SK-N-SH treated with all-trans-retinoic acid at 6 μM for 48 hours (cell line): ENCODE results near the gene NFKBIB.
"Not testable (repeated sequence)": the region's sequence is repeated elsewhere in the genome, so short reads cannot be mapped to it uniquely, and the experiment has no call there.

Experiments used
- ATAC-seq: fragments of 200-7000 bp; cut with Tn5 transposase; 3 replicates; pipeline ENCODE4 v1.9.1; 2020; ENCODE audit warnings: mild to moderate bottlenecking, moderate library complexity
- ARNTL ChIP-seq: fragments of 450-650 bp; formaldehyde crosslinking; IDR thresholded peaks from 2 replicates; pipeline ENCODE4 v1.5.0; 2020; ENCODE audit warnings: low read depth, mild to moderate bottlenecking, moderate library complexity, borderline replicate concordance
- BACH2 ChIP-seq: fragments of 250-450 bp; sonication (Bioruptor Pico); IDR thresholded peaks from 2 replicates; pipeline ENCODE4 v1.9.0; 2021; ENCODE audit warnings: mild to moderate bottlenecking, borderline replicate concordance
- CSDC2 ChIP-seq: fragments of 250-450 bp; sonication (Bioruptor Pico); IDR thresholded peaks from 2 replicates; pipeline ENCODE4 v1.5.0; 2020; ENCODE audit warnings: mild to moderate bottlenecking, moderate library complexity
- ESRRG ChIP-seq: fragments of 250-450 bp; sonication (Bioruptor Pico); IDR thresholded peaks from 2 replicates; pipeline ENCODE4 v1.6.1; 2021; ENCODE audit warnings: mild to moderate bottlenecking
- GLIS3 ChIP-seq: fragments of 250-450 bp; sonication (Bioruptor Pico); IDR thresholded peaks from 2 replicates; pipeline ENCODE4 v1.5.0; 2020; ENCODE audit warnings: mild to moderate bottlenecking, moderate library complexity
- ISL1 ChIP-seq: fragments of 250-450 bp; sonication (Bioruptor Pico); IDR thresholded peaks from 2 replicates; pipeline ENCODE4 v2.1.2; 2022; ENCODE audit warnings: mild to moderate bottlenecking, moderate library complexity
- OSR1 ChIP-seq: fragments of 250-450 bp; sonication (Bioruptor Pico); IDR thresholded peaks from 2 replicates; pipeline ENCODE4 v1.8.0; 2022; ENCODE audit warnings: moderate library complexity, mild to moderate bottlenecking, inconsistent platforms
- PPARA ChIP-seq: fragments of 250-450 bp; sonication (Bioruptor Pico); IDR thresholded peaks from 2 replicates; pipeline ENCODE4 v1.5.0; 2020; ENCODE audit warnings: mild to moderate bottlenecking, borderline replicate concordance
- RARB ChIP-seq: fragments of 250-450 bp; sonication (Bioruptor Pico); IDR thresholded peaks from 2 replicates; pipeline ENCODE4 v1.8.0; 2021; ENCODE audit warnings: mild to moderate bottlenecking, moderate library complexity
- SNAI2 ChIP-seq: fragments of 250-450 bp; sonication (Bioruptor Pico); IDR thresholded peaks from 2 replicates; pipeline ENCODE4 v1.5.0; 2020; ENCODE audit warnings: mild to moderate bottlenecking, moderate library complexity
- TCF4 ChIP-seq: fragments of 250-450 bp; sonication (Bioruptor Pico); IDR thresholded peaks from 2 replicates; pipeline ENCODE4 v1.8.0; 2021; ENCODE audit warnings: mild to moderate bottlenecking, moderate library complexity, borderline replicate concordance
- TOX ChIP-seq: fragments of 250-450 bp; sonication (Bioruptor Pico); IDR thresholded peaks from 2 replicates; pipeline ENCODE4 v1.8.0; 2021; ENCODE audit warnings: mild to moderate bottlenecking, moderate library complexity, borderline replicate concordance
- TSHZ2 ChIP-seq: fragments of 250-450 bp; sonication (Bioruptor Pico); IDR thresholded peaks from 2 replicates; pipeline ENCODE4 v1.5.0; 2020; ENCODE audit warnings: mild to moderate bottlenecking, moderate library complexity
- ZC3H10 ChIP-seq: fragments of 250-450 bp; sonication (Bioruptor Pico); IDR thresholded peaks from 2 replicates; pipeline ENCODE4 v1.5.1; 2021; ENCODE audit warnings: mild to moderate bottlenecking, moderate library complexity
- ZFP3 ChIP-seq: fragments of 250-450 bp; sonication (Bioruptor Pico); IDR thresholded peaks from 2 replicates; pipeline ENCODE4 v1.5.0; 2020; ENCODE audit warnings: mild to moderate bottlenecking, moderate library complexity
- ZFP30 ChIP-seq: fragments of 450-650 bp; formaldehyde crosslinking; IDR thresholded peaks from 2 replicates; pipeline ENCODE4 v1.5.0; 2022; ENCODE audit warnings: mild to moderate bottlenecking, moderate library complexity
- ZNF565 ChIP-seq: fragments of 450-650 bp; formaldehyde crosslinking; conservative IDR thresholded peaks from 2 replicates; pipeline ENCODE4 v1.5.0; 2020; ENCODE audit warnings: low read depth, mild to moderate bottlenecking, moderate library complexity
- ZNF70 ChIP-seq: fragments of 450-650 bp; formaldehyde crosslinking; IDR thresholded peaks from 2 replicates; pipeline ENCODE4 v1.5.0; 2020; ENCODE audit warnings: mild to moderate bottlenecking, moderate library complexity
- ZNF8 ChIP-seq: fragments of 450-650 bp; formaldehyde crosslinking; IDR thresholded peaks from 2 replicates; pipeline ENCODE4 v1.5.0; 2020; ENCODE audit warnings: mild to moderate bottlenecking, moderate library complexity
- TF ChIP-seq, protein P1 (sequence below): fragments of 250-450 bp; sonication (Bioruptor Pico); IDR thresholded peaks from 2 replicates; pipeline ENCODE4 v1.8.0; 2020; ENCODE audit warnings: mild to moderate bottlenecking, moderate library complexity, borderline replicate concordance
- TF ChIP-seq, protein P2 (sequence below): fragments of 250-450 bp; sonication (Bioruptor Pico); IDR thresholded peaks from 2 replicates; pipeline ENCODE4 v1.5.1; 2021; ENCODE audit warnings: mild to moderate bottlenecking, moderate library complexity
- TF ChIP-seq, protein P3 (sequence below): fragments of 250-450 bp; sonication (Bioruptor Pico); IDR thresholded peaks from 2 replicates; pipeline ENCODE4 v1.5.1; 2020; ENCODE audit warnings: low read depth, mild to moderate bottlenecking, moderate library complexity

Gene NFKBIB

DNA sequence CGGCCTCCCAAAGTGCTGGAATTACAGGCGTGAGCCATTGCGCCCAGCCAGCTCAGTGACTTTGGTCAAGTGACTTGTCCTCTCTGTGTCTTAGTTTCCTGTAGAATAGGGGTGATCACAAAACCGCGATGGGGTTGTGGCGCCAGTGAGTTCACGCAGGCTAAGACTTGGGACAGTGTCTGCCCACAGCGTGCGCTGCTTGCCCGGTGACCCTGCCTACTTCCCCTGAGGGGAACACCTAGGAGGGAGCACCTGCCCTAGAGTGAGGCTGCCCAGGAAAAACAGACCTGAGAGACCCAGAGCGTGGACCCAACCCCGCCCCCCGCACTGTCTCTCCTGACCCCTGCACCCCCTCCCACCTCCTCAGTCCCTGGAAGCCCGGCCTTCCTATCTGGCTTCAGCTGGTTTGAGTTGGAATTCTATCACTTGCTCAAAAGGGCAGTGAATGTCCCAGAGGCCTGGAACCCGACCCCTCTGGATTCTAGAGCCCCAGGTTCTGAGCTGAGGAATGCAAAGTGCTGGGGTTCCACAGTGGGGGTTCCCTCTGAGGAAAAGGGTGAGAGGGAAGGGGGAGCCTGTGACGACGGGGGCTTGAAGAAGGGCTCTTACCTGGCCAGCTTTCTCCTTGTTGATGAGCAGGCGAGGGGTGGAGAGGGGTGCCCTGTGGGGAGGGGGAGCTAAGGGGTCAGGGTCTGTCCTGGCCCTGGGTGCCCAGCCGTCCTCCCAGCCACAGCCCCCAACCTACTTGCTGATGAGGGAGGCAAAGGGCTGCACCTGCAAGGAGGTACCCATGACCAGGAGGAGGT lies 19.5 kb upstream of the NFKBIB start (continued):
- no peak for TF ChIP-seq ZNF8
- TF ChIP-seq TSHZ2 (CRISPR knock-in tag) = no peak
- TF ChIP-seq ZFP3 (CRISPR knock-in tag) = no peak
- no peak for TF ChIP-seq OSR1 (CRISPR knock-in tag)
- TF ChIP-seq, protein P1, sequence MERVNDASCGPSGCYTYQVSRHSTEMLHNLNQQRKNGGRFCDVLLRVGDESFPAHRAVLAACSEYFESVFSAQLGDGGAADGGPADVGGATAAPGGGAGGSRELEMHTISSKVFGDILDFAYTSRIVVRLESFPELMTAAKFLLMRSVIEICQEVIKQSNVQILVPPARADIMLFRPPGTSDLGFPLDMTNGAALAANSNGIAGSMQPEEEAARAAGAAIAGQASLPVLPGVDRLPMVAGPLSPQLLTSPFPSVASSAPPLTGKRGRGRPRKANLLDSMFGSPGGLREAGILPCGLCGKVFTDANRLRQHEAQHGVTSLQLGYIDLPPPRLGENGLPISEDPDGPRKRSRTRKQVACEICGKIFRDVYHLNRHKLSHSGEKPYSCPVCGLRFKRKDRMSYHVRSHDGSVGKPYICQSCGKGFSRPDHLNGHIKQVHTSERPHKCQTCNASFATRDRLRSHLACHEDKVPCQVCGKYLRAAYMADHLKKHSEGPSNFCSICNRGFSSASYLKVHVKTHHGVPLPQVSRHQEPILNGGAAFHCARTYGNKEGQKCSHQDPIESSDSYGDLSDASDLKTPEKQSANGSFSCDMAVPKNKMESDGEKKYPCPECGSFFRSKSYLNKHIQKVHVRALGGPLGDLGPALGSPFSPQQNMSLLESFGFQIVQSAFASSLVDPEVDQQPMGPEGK (CRISPR knock-in tag) = no peak
- TF ChIP-seq PPARA = no peak

GRCh38 chr19:38880882-38881609 lies 18.7 kb upstream of the NFKBIB start:
- no peak for TF ChIP-seq ZNF70 (CRISPR knock-in tag)
- no peak for TF ChIP-seq GLIS3 (CRISPR knock-in tag)
- TF ChIP-seq, protein P2, sequence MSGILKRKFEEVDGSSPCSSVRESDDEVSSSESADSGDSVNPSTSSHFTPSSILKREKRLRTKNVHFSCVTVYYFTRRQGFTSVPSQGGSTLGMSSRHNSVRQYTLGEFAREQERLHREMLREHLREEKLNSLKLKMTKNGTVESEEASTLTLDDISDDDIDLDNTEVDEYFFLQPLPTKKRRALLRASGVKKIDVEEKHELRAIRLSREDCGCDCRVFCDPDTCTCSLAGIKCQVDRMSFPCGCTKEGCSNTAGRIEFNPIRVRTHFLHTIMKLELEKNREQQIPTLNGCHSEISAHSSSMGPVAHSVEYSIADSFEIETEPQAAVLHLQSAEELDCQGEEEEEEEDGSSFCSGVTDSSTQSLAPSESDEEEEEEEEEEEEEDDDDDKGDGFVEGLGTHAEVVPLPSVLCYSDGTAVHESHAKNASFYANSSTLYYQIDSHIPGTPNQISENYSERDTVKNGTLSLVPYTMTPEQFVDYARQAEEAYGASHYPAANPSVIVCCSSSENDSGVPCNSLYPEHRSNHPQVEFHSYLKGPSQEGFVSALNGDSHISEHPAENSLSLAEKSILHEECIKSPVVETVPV (CRISPR knock-in tag) = no peak
- no peak for TF ChIP-seq ESRRG
- TF ChIP-seq BACH2 (CRISPR knock-in tag) = no peak
- no peak for TF ChIP-seq ZC3H10
- no peak for TF ChIP-seq ARNTL
- TF ChIP-seq OSR1 (CRISPR knock-in tag) = no peak
- TF ChIP-seq, protein P3, sequence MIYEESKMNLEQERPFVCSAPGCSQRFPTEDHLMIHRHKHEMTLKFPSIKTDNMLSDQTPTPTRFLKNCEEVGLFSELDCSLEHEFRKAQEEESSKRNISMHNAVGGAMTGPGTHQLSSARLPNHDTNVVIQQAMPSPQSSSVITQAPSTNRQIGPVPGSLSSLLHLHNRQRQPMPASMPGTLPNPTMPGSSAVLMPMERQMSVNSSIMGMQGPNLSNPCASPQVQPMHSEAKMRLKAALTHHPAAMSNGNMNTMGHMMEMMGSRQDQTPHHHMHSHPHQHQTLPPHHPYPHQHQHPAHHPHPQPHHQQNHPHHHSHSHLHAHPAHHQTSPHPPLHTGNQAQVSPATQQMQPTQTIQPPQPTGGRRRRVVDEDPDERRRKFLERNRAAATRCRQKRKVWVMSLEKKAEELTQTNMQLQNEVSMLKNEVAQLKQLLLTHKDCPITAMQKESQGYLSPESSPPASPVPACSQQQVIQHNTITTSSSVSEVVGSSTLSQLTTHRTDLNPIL = no peak
- TF ChIP-seq TCF4 = no peak
- TF ChIP-seq ISL1 (CRISPR knock-in tag) = no peak
- TF ChIP-seq ZFP3 (CRISPR knock-in tag) = no peak
- no peak for TF ChIP-seq TSHZ2 (CRISPR knock-in tag)
- no peak for TF ChIP-seq RARB (CRISPR knock-in tag)
- ATAC-seq = no peak

- no peak for ATAC-seq
- no peak for TF ChIP-seq TCF4
- TF ChIP-seq SNAI2 (CRISPR knock-in tag) = no peak
- no peak for TF ChIP-seq ESRRG
- no peak for TF ChIP-seq ZNF8
- TF ChIP-seq OSR1 (CRISPR knock-in tag) = no peak
- no peak for TF ChIP-seq ZFP30 (CRISPR knock-in tag)
- TF ChIP-seq CSDC2 (CRISPR knock-in tag) = no peak
- TF ChIP-seq TOX (CRISPR knock-in tag) = no peak
- no peak for TF ChIP-seq ISL1 (CRISPR knock-in tag)
- TF ChIP-seq, protein P3 = no peak
- no peak for TF ChIP-seq ZNF565 (CRISPR knock-in tag)
- TF ChIP-seq ZC3H10 = no peak
- TF ChIP-seq, protein P1 (CRISPR knock-in tag) = no peak
- no peak for TF ChIP-seq RARB (CRISPR knock-in tag)
- no peak for TF ChIP-seq ARNTL
- TF ChIP-seq, all 23 proteins: peak for 0
Measured at GRCh38 chr19:38883286-38883685, 16.5 kb upstream of the NFKBIB start.

DNA sequence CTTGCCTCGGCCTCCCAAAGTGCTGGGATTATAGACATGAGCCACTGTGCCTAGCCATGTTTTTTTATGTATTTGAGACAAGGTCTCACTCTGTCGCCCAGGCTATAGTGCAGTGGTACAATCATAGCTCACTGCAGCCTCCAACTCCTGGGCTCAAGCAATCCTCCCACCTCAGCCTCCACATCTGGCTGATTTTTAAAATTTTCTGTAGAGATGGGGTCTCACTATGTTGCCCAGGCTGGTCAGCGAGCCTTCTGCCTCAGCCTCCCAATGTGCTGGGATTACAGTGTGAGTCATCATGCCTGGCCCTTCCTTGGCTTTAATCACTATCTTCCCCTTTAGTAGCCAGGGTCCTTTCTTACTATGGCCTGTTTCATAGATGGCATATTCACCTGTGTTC lies 15.1 kb upstream of the NFKBIB start:
- ATAC-seq = not testable (repeated sequence)
